Chondrocyte (in vitro differentiated cells): ENCODE results near the gene NCAPD2. TPM values are rescaled to one million over a fixed set of nuclear protein-coding genes. Genes with fewer than 3 reads are reported as not detected.

Experiments
- DNase-seq: peaks from one replicate; pipeline ENCODE4 v3.0.0; 2021; ENCODE audit warnings: mixed read lengths, low spot score
- H3K27ac Mint-ChIP-seq: one replicate; pipeline ENCODE4 v1.8.0; 2021; ENCODE audit warnings: mild to moderate bottlenecking, moderate library complexity, mixed read lengths; ENCODE audit not compliant: unreplicated experiment
- H3K27me3 Mint-ChIP-seq: 2 replicates; pipeline ENCODE4 v1.8.0; 2021; ENCODE audit warnings: low read depth, mixed read lengths
- H3K36me3 Mint-ChIP-seq: 2 replicates; pipeline ENCODE4 v1.8.0; 2021; ENCODE audit warnings: low read depth, mixed read lengths
- H3K4me1 Mint-ChIP-seq: 2 replicates; pipeline ENCODE4 v1.8.0; 2021; ENCODE audit warnings: low read depth, mild to moderate bottlenecking, mixed read lengths
- H3K4me3 Mint-ChIP-seq: one replicate; pipeline ENCODE4 v1.8.0; 2021; ENCODE audit warnings: mild to moderate bottlenecking, moderate library complexity, mixed read lengths; ENCODE audit not compliant: unreplicated experiment
- H3K9me3 Mint-ChIP-seq: 2 replicates; pipeline ENCODE4 v1.8.0; 2021; ENCODE audit warnings: low read depth, mixed read lengths
- CTCF ChIP-seq: fragments of 200-600 bp; sonication (generic); IDR thresholded peaks from 2 replicates; pipeline ENCODE4 v1.5.0; 2021; ENCODE audit warnings: antibody characterized with exemption, mild to moderate bottlenecking, moderate library complexity
- total RNA-seq: library from RNA; stranded (reverse); gene quantifications from 3 replicates; pipeline ENCODE4 v1.2.1, GENCODE V29; 2021

NCAPD2 gene
- total RNA-seq, 1 donor from 2014 or later: 23.0 TPM

- no peak overlapping the region for H3K4me3 Mint-ChIP-seq
- H3K27me3 Mint-ChIP-seq: no peaks in the 10 kb centered on the region
- peaks cover 27% of the 10 kb centered on the region for H3K36me3 Mint-ChIP-seq
- H3K9me3 Mint-ChIP-seq: no peaks in the 10 kb centered on the region
- no peak for DNase-seq
- TF ChIP-seq CTCF: no peak
- H3K27ac Mint-ChIP-seq: no peak overlapping the region
- H3K4me1 Mint-ChIP-seq: peaks cover 5% of the 10 kb centered on the region
Observed at GRCh38 chr12:6457220-6457945, 36.5 kb upstream of the NCAPD2 start.

- no peak overlapping the region for H3K27ac Mint-ChIP-seq
- no peaks in the 10 kb centered on the region for H3K4me1 Mint-ChIP-seq
- H3K4me3 Mint-ChIP-seq: no peak overlapping the region
- no peak for TF ChIP-seq CTCF
- no peaks in the 10 kb centered on the region for H3K27me3 Mint-ChIP-seq
- H3K9me3 Mint-ChIP-seq: no peaks in the 10 kb centered on the region
- DNase-seq: no peak
- peaks cover 29% of the 10 kb centered on the region for H3K36me3 Mint-ChIP-seq
Observed at GRCh38 chr12:6458281-6459003, 35.5 kb upstream of the NCAPD2 start.

GRCh38 chr12:6459004-6459337, 34.9 kb upstream of the NCAPD2 start:
- H3K4me1 Mint-ChIP-seq: no peaks in the 10 kb centered on the region
- H3K9me3 Mint-ChIP-seq: no peaks in the 10 kb centered on the region
- no peak overlapping the region for H3K27ac Mint-ChIP-seq
- TF ChIP-seq CTCF: no peak
- H3K4me3 Mint-ChIP-seq: no peak overlapping the region
- H3K27me3 Mint-ChIP-seq: no peaks in the 10 kb centered on the region
- DNase-seq: no peak
- H3K36me3 Mint-ChIP-seq: peaks cover 29% of the 10 kb centered on the region

- Mint-ChIP-seq H3K9me3 (no peaks in the 10 kb centered on the region), H3K36me3 (peaks cover 38% of the 10 kb centered on the region), H3K27ac (no peak overlapping the region), H3K4me3 (no peak overlapping the region), H3K4me1 (no peaks in the 10 kb centered on the region), H3K27me3 (no peaks in the 10 kb centered on the region)
- DNase-seq: no peak
- no peak for TF ChIP-seq CTCF
Observed at GRCh38 chr12:6460751-6461371, 33.0 kb upstream of the NCAPD2 start.

GRCh38 chr12:6461401-6462233, 32.3 kb upstream of the NCAPD2 start:
- no peak overlapping the region for H3K27ac Mint-ChIP-seq

More at GRCh38 chr12:6461401-6462233, 32.3 kb upstream of the NCAPD2 start:
- Mint-ChIP-seq H3K9me3 (no peaks in the 10 kb centered on the region), H3K27me3 (no peaks in the 10 kb centered on the region), H3K4me1 (no peaks in the 10 kb centered on the region), H3K36me3 (peaks cover 37% of the 10 kb centered on the region), H3K4me3 (no peak overlapping the region)
- no peak for TF ChIP-seq CTCF
- DNase-seq: no peak
